WERI-Rb-1 (cell line): ENCODE results near the gene DTD2.

Experiments used
- DNase-seq: peaks from one replicate; pipeline ENCODE4 v3.0.0-alpha.2; 2020
- H3K27ac ChIP-seq: fragments of 250-450 bp; sonication (Bioruptor Pico); 2 replicates; pipeline ENCODE4 v1.5.1; 2020; ENCODE audit warnings: mild to moderate bottlenecking, moderate library complexity
- H3K27me3 ChIP-seq: fragments of 250-450 bp; sonication (Bioruptor Pico); 2 replicates; pipeline ENCODE4 v1.5.1; 2021; ENCODE audit warnings: mild to moderate bottlenecking, low read depth, moderate library complexity; ENCODE audit not compliant: insufficient read depth, severe bottlenecking
- H3K36me3 ChIP-seq: fragments of 250-450 bp; sonication (Bioruptor Pico); 2 replicates; pipeline ENCODE4 v1.5.1; 2020; ENCODE audit warnings: mild to moderate bottlenecking, moderate library complexity
- H3K4me3 ChIP-seq: 2 replicates; pipeline ENCODE4 v1.5.1; 2011; ENCODE audit warnings: low read depth, mild to moderate bottlenecking, control low read depth, low read length
- H3K9me3 ChIP-seq: fragments of 250-450 bp; sonication (Bioruptor Pico); 2 replicates; pipeline ENCODE4 v1.5.1; 2021; ENCODE audit warnings: mild to moderate bottlenecking, moderate library complexity; ENCODE audit not compliant: severe bottlenecking
- TF ChIP-seq, protein P1 (sequence below): IDR thresholded peaks from 2 replicates; pipeline ENCODE4 v1.5.1; 2011; ENCODE audit warnings: low read depth, mild to moderate bottlenecking, control low read depth, inconsistent platforms, low read length

DTD2 gene

GRCh38 chr14:31487886-31488285, 30.6 kb upstream of the DTD2 start, which contains the start of gene GPR33:
Gene GPR33, minus strand, starts transcription at chr14:31488039. Its CDS starts 4,074 bp downstream, at chr14:31483965.
- H3K27ac ChIP-seq, result no peak within 1 kb of the TSS
- DNase-seq, result no peak

GRCh38 chr14:31486764-31487163, 29.5 kb upstream of the DTD2 start:
- H3K27ac ChIP-seq, result no peak overlapping the region
- H3K4me3 ChIP-seq, result no peak overlapping the region
- TF ChIP-seq, protein P1, sequence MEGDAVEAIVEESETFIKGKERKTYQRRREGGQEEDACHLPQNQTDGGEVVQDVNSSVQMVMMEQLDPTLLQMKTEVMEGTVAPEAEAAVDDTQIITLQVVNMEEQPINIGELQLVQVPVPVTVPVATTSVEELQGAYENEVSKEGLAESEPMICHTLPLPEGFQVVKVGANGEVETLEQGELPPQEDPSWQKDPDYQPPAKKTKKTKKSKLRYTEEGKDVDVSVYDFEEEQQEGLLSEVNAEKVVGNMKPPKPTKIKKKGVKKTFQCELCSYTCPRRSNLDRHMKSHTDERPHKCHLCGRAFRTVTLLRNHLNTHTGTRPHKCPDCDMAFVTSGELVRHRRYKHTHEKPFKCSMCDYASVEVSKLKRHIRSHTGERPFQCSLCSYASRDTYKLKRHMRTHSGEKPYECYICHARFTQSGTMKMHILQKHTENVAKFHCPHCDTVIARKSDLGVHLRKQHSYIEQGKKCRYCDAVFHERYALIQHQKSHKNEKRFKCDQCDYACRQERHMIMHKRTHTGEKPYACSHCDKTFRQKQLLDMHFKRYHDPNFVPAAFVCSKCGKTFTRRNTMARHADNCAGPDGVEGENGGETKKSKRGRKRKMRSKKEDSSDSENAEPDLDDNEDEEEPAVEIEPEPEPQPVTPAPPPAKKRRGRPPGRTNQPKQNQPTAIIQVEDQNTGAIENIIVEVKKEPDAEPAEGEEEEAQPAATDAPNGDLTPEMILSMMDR, result no peak
- no peaks in the 10 kb centered on the region for H3K9me3 ChIP-seq
- H3K27me3 ChIP-seq, result no peaks in the 10 kb centered on the region
- H3K36me3 ChIP-seq, result no peaks in the 10 kb centered on the region
- no peak for DNase-seq

More at GRCh38 chr14:31487886-31488285, 30.6 kb upstream of the DTD2 start, which contains the start of gene GPR33:
- TF ChIP-seq, protein P1, result no peak
- H3K27me3 ChIP-seq, result no peaks in the 10 kb centered on the region
- H3K9me3 ChIP-seq, result no peaks in the 10 kb centered on the region
- H3K4me3 ChIP-seq, result no peak within 1 kb of the TSS
- H3K36me3 ChIP-seq, result no peaks in the 10 kb centered on the region

DNA sequence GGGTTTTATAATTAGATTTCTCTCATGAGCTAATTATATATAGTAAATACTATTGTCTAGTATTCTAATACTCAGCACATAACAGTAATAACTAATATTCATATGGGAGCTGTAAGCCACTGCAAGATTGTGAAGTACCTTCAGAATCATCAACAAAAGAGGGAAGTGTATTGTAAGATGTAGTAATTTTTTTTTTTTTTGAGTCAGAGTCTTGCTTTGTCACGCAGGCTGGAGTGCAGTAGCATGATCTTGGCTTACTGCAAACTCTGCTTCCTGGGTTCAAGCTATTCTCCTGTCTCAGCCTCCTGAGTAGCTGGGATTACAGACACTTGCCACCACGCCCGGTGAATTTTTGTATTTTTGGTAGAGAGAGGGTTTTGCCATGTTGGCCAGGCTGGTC, 27.4 kb upstream of the DTD2 start:
- Histone ChIP-seq H3K9me3 (no peaks in the 10 kb centered on the region), H3K4me3 (no peak overlapping the region), H3K36me3 (no peaks in the 10 kb centered on the region), H3K27ac (no peak overlapping the region), H3K27me3 (no peaks in the 10 kb centered on the region)
- DNase-seq, result no peak
- TF ChIP-seq, protein P1, result no peak

DNA sequence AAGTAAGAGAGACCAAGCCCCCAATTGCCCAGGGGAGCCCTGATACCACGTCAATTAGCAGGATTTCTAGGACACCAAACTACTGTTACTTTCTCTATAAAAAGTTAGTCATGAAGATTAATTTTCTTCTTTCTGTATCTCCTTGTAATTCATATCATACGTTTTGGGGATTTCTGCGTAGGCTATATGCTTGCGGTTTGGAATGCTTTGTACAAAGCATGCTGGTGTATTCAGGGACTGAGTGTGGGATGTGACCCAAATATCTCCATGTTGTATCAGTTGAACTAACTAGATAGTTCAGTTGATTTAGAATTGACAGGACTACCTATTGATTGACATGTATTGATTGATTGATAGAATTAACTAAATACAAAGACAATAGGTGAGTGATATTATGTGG, 22.9 kb upstream of the DTD2 start:
- Histone ChIP-seq H3K4me3 (no peak overlapping the region), H3K9me3 (no peaks in the 10 kb centered on the region), H3K27me3 (no peaks in the 10 kb centered on the region), H3K36me3 (no peaks in the 10 kb centered on the region), H3K27ac (no peak overlapping the region)
- TF ChIP-seq, protein P1, result no peak
- DNase-seq, result no peak

DNA sequence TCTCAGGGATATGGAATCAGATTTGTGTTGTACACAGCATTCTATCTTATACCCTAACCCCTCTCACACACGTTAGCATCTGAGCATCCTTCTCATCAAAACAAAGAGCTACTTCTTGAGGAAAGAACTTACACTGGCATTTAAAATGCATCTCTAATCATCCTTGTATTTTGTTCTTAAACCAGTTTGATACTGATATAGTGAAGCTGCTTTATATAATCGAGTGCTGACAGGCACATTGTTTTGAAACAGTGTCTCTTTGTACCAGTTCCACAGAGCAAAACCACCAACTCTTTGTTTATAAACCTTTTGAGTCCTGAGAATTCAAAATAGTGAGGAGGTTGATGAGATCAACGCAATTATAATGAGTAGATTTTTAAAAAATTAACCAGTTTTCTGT, 21.7 kb upstream of the DTD2 start:
- no peak for DNase-seq
- Histone ChIP-seq H3K36me3 (no peaks in the 10 kb centered on the region), H3K4me3 (no peak overlapping the region), H3K9me3 (no peaks in the 10 kb centered on the region), H3K27me3 (no peaks in the 10 kb centered on the region), H3K27ac (no peak overlapping the region)
- TF ChIP-seq, protein P1, result no peak

- H3K9me3 ChIP-seq, result no peaks in the 10 kb centered on the region
- no peak overlapping the region for H3K27ac ChIP-seq
- no peaks in the 10 kb centered on the region for H3K27me3 ChIP-seq
- TF ChIP-seq, protein P1, result no peak
- no peaks in the 10 kb centered on the region for H3K36me3 ChIP-seq
- DNase-seq, result no peak
- no peak overlapping the region for H3K4me3 ChIP-seq
Observed at GRCh38 chr14:31477248-31477647, 19.9 kb upstream of the DTD2 start.
